HG03060 (cell line): ENCODE results near the gene LAMA4.

Experiments
- ATAC-seq: cut with Tn5 transposase; IDR thresholded peaks from one replicate; pipeline ENCODE4 v1.9.1; 2021; ENCODE audit warnings: low read depth, moderate number of reproducible peaks; ENCODE audit not compliant: unreplicated experiment

LAMA4 gene, protein sequence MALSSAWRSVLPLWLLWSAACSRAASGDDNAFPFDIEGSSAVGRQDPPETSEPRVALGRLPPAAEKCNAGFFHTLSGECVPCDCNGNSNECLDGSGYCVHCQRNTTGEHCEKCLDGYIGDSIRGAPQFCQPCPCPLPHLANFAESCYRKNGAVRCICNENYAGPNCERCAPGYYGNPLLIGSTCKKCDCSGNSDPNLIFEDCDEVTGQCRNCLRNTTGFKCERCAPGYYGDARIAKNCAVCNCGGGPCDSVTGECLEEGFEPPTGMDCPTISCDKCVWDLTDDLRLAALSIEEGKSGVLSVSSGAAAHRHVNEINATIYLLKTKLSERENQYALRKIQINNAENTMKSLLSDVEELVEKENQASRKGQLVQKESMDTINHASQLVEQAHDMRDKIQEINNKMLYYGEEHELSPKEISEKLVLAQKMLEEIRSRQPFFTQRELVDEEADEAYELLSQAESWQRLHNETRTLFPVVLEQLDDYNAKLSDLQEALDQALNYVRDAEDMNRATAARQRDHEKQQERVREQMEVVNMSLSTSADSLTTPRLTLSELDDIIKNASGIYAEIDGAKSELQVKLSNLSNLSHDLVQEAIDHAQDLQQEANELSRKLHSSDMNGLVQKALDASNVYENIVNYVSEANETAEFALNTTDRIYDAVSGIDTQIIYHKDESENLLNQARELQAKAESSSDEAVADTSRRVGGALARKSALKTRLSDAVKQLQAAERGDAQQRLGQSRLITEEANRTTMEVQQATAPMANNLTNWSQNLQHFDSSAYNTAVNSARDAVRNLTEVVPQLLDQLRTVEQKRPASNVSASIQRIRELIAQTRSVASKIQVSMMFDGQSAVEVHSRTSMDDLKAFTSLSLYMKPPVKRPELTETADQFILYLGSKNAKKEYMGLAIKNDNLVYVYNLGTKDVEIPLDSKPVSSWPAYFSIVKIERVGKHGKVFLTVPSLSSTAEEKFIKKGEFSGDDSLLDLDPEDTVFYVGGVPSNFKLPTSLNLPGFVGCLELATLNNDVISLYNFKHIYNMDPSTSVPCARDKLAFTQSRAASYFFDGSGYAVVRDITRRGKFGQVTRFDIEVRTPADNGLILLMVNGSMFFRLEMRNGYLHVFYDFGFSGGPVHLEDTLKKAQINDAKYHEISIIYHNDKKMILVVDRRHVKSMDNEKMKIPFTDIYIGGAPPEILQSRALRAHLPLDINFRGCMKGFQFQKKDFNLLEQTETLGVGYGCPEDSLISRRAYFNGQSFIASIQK (N-terminal part only)

DNA sequence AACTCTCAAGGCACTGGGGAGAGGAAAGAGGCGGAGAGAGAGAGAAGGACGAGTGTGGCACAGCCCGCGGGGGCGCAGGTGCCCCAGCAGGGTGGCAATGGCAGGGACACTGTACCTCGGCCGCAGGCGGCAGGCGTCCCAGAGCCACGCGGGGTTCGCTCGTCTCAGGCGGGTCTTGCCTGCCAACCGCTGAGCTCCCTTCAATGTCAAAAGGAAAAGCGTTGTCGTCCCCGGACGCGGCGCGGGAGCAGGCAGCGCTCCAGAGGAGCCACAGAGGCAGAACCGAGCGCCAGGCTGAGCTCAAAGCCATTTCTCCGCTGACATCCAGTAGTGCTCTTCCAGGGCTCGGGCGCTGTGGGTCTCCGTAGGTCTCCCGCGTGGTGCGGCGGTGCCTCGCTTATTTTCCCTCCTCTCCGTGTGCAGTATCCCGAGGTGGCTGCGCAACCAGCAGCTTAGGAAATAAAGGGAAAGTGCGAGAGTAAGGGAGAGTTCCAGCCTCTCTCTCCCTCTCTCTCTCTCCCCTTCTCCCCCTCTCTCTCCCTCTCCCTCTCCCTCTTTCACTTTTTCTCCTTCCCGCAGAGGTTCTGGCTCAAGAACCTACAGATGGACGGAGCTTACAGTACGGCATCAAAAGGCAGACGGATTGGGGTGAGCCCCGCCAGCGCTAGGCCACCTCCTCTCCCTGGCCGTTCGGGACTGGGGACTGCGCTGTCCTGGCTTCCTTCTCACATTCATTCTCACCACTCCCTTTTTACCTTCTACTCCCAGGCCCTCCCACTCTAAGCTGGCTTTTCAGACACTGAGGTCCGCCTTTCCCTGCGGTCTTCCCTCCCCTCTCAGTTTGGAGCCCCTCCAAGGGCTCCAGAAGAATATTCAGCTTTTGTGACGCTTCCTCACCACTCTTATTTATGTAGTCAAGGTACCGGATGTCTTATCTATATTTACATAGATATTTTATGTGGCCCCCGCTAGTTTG lies at the start of gene LAMA4:
Gene LAMA4 (minus strand): TSS at position 727 of the 976 bp plus-strand sequence. CDS start 417 bp downstream, at position 310.
- no peak for ATAC-seq

DNA sequence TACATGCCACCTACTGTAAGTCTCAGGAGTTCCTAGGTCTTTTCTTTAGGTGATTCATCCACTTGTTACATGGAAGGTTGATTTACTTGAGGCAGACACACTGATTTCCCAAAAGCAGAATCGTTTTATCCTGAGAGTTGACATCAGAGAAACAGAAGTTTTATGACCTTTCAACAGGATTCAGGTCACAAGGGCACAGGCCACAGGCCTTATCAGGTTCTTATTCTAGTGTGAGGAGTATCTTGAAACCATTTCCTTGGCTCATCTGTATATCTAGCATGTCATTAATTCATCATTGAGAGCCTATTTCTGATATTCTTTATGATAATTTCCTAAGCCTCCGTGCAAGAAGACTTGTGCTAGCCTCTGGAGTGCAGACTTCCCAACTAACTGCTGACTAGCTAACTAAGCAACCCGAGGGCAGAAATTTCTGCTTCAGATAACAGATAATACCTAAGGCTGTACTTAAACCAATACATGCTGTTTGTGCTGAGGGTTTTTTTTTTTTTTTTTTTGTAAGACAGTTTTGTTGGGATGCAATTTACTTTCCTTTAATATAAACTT lies 47.9 kb upstream of the LAMA4 start:
- ATAC-seq: no peak

DNA sequence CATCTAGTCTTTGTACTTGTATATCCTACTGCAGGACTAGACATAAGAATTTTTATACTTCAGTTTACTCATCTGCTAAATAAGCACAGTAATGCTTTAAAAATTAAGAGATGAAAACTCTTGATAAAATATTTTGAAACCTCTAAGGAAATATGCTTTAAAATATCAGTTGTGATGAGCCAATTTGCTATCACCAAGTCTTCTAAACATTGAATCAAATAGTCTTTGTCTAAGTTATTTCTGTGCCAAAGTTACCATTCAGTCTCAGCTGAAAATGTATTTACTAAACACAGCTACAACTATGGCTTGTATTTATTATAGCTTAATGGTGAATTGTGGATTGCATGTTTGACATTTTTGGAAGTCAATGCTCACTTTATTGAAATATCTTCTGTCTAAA lies 46.5 kb upstream of the LAMA4 start:
- ATAC-seq: no peak

DNA sequence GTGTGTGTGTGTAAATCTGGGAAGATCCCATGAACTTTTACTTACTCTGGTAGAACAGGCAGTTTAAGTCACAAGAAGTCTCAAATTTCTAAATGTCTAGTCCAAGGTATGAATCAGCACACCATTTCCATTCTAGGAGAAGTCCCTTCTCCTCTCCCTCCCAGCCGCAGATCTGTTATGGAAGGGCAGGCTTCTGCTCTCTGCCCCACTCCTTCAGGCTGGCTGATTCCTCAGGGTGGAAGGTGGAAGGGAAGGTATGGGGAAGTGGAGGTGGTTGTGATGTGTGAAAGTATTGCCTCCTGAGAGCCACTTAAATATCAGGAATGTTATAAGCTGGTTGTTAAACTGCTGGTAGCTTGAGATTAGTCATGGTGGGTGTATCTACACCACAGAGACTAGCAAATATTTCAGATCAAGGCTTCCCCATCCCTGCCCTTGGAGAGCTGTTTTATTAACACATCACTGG lies 44.5 kb upstream of the LAMA4 start:
- no peak for ATAC-seq

DNA sequence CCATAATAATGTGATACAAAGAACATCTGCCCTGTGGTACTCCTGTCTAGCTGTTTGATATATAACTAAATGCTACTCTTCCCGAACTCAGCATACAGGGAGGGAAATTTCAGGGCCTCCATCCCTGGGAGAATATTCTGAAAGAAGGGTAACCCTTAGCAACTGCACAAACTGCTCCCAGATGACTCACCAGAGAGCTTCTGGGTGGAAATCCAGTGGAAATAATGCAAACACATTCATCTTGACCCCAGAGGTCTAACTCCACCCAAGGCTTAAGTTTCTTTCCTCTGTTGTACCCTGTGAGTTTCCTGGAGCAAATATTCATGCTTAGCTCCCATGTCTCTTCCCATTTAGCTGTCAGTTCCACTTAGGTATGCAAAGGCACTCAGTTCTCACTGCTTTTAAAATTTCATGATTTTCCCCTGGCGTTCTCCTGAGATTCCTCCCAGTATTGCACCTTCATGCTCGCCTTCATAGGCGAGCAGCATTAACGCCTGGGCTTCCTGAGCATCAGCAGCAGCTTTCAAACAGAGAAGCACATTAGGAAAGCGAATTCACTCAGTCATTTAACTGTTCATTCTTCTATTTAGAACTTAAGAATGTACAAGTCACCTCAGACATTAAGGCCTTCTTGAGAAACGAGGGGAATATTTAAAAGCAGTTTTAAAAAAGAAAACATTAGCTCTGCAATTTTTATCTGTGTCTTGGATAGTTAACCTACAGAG lies 43.8 kb upstream of the LAMA4 start:
- ATAC-seq: no peak

DNA sequence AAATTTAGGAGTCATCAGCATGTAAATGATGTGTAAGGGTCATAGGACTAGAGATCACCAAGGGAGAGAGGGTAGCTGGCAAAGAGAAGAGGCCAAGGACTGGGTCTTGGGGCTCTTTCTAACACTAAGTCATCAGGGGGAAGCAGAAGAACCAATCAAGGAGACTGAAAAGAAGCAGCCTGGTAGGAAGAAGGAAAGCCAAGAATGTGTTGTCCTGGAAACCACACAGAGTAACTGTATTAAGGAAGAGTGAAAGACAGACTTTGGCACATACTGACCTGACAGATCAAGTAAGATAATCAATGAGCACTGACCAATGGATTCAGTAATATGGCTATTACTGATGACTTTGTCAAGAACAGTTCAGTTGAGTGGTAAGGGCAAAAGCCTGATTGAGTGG lies 42.3 kb upstream of the LAMA4 start:
- ATAC-seq: no peak

DNA sequence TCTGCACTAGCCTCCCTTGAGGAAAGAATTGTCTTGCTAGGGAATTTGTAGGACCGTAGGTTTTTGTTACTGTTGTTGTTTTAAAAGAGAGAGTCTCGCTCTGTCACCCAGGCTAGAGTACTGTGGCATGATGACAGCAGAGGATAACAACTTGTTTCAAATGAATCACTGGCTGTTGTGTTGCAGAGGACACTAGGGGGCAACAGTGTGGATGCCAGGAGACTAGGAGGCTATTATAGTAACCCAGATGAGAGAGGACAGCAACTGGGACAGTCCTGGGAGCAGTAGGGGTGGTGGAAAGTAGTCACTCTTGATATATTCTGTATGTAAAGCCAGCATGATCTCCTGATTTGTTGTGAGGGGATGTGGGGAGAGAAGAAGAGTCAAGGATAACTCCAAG lies 41.8 kb upstream of the LAMA4 start:
- ATAC-seq: no peak

DNA sequence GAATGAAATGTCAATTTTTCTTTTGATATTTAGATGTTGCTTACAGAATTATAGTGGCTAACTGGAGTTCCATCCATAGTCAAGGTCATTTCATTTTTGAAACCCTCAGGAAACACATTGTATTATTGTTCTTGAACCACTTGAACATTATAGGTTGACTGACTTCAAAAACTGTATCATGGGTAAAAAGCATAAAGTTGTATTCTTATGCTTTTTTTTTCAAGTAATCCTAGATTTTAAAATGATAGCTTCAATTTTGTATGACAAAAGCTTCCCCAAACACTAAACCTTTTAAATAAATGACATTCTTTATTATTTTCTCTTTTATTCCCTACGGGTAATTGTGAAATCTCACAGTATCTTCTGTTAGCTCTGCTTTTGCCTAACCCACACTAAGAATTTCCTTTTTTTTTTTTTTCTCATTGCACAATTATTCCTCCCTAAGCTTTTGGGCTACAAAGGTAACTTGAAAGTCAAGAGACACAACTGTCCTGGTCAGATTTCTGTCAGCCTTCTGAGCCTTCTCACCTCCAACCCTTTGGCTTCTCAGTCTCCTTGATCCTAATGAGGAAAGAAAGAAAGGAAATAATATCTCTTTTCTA lies 36.9 kb upstream of the LAMA4 start:
- ATAC-seq: no peak

DNA sequence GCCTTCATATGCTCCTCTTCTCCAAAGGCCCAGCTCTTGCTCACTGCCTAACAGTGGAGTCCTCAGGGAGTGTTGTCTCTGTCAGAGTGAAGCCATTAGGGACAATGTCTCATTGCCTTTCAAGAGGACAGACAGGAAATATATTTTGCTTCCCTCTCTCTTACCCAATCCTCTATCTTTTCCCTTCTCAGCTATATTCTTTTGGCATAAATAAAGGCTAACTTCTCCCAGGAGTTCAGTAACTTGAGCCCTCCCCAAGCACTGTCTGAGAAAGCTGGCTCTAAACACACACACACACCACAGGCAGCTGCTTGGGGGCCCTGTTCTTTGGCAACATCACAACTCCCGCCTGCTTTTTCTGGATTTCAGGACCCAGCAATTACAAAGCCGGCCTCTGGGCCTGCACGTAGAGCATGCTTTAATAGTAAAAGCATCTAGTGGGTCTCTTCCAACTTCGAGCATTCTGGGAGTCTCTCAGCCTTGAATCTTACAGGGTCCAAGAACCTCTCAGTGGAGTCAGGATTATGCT lies 34.7 kb upstream of the LAMA4 start:
- ATAC-seq: no peak

DNA sequence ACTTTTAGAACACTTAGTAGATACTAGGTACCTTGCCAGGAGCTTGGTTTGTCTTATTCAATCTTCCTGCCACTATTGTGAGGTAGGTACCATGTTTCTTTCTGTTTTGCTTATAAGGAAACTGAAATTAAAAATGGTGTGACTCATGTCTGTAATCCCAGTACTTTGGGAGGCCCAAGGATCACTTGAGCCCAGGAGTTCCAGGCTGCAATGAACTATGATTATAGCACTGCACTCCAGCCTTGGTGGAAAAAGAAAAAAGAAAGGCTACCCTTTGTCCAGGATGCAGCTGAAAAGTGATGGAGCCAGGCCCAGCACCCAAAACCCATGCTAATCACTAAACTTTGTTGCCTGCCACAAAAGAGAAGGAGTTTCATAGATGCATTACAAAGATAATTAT lies 34.1 kb upstream of the LAMA4 start:
- no peak for ATAC-seq

DNA sequence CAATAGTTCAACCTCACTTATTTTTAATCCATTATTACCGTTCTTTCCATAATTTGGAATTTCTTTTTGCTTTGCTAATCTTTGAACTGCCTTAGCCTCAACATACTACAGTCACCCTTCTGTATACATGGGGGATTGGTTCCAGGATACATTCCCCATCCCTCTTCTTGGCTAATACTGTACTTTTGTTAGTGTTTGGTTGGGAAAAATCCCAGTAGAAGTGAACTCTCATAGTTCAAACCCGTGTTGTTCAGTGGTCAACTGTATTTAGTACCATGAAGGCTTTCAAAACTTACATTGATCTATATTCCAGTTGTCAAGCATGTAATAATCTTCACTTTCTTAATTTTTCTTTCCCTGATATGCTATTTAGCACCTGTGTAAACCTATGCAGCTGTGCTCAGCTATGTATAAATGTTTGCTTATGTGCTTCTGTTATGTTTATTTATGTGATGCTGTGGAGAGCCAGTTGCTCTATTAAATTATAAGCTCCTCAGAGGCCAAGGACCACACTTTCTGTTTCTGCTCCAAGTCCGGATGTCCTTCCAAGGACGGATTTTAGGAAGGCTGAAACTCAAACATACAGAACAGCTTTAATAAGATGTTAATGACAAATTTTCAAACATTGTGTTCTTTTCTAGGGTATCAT lies 33.3 kb upstream of the LAMA4 start:
- ATAC-seq: no peak

DNA sequence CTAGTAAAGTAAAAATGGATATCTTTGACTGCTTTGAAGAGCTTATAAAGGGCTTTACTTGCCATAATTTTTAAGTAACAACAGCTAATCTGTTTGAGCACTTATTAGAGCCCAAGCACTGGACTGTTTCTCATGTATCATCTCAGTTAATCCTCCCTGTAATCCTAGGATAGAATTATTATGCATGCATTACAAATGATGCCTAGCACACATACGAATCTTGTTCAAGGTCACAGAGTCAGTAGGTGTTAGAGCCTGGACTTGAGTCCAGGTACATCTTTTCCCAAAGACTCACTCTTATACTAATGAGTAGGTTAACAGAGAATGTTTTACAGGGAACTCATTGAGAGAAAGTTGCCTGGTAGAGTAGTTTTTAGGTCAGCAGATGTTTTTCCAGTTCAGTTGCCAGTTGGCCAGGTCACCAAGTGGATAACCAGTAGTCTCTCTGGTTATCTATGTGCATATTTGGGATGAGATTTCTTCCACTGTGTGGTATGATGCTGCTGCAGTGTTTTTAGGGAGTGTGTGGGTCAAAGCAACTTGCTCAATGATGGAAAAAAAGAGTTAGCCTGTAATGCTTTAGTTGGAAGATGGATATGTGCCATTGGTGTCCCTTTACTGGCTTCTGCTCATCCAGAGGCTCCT lies 32.3 kb upstream of the LAMA4 start:
- no peak for ATAC-seq

DNA sequence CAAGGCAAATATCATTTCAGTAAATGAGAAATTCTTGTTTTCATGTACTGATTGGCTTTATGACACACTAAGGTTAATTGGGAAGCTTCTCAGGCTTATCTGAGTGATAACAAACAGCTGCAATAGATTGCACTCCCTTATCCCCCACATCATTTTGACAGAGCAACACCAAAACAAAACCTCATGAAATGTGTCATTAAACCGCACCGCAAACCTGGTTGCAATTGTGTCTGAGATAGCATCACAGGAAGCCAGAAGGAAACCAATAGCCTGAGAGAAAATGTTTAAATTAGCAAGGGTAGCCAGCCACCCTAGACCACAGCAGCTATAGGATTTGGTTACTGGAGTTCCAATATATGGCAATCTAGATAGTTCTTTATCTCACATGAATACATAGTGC lies 31.6 kb upstream of the LAMA4 start:
- ATAC-seq: peak; percentile 95

DNA sequence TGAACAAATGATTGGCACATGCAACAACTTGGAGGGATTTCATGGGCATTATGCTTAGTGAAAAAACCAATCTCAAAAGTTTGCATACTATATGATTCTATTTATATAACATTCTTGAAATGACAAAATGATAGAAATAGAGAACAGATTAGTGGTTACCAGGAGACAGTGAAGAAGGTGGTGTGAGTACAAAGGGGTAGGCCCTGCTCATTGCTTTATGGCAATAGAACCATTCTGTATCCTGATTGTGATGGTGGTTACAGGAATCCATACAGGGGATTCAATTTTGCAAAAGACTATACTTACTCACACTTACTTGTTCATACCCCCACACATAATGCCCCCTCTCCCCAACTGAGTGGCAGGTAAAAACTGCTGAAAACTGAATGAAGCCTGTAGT lies 30.2 kb upstream of the LAMA4 start:
- ATAC-seq: no peak

DNA sequence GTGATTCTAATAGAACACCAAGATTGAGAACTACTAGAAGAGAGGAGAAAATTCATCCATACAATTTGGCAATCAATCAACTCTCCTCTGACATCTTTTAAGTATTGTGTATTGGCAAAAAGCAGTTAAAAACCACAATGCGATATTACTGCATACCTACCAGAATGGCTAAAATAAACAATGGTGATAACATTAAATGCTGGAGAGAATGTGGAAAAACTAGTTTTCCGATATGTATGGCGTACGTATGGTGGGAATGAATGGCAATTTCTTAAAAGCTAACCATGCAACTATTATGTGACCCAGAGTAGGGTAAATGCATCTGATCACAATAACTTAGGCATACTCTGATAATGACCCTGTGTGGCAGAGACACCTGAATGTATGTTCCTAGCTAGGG lies 29.3 kb upstream of the LAMA4 start:
- ATAC-seq: no peak

DNA sequence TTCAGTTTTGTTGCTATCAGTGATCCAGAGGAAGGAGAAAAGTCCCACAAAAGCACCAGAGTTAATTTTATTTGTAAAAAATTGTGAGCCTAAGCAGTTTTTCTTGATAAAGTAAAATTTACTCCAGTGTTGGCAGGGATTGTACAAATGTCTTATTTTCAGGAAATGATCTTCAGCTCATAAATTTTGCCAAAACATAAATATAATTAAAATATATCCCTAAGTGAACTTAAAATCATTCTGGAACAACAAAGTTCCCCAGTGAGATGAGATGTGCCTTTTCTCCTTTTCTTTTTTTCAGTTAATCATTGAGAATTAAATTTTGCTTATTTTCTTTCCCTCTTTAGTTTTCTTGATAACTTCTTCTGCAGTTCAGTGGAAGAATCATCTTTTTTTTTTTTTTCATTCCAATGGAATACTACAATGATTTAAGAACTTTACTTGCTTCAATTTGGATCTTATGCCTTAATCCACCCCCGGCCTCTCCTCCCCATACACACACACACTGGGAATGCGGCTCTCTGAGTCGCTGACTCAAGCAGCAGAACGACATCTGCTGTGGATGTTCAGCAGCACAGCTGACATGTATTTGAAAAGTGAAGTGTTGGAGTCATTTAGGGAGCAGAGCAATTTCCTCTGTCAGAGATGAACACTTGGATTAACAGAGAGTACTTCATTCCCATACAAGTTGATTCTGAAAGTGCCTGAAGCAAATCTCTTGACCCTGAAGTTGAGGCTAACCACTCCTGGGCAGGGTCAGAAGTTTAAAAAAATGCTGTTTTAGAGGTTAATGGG lies 27.7 kb upstream of the LAMA4 start:
- ATAC-seq: no peak
